Measurements from ENCODE around the gene MAD1L1. TPM values are rescaled to one million over a fixed set of nuclear protein-coding genes. Genes with fewer than 3 reads are reported as not detected.

MAD1L1 gene
- total and polyA plus RNA-seq, 2 of the 13 experiments (the other 11 are each of a cell fraction or from before 2014, with no cell fraction given), result 17.4 to 64.7 TPM

DNA sequence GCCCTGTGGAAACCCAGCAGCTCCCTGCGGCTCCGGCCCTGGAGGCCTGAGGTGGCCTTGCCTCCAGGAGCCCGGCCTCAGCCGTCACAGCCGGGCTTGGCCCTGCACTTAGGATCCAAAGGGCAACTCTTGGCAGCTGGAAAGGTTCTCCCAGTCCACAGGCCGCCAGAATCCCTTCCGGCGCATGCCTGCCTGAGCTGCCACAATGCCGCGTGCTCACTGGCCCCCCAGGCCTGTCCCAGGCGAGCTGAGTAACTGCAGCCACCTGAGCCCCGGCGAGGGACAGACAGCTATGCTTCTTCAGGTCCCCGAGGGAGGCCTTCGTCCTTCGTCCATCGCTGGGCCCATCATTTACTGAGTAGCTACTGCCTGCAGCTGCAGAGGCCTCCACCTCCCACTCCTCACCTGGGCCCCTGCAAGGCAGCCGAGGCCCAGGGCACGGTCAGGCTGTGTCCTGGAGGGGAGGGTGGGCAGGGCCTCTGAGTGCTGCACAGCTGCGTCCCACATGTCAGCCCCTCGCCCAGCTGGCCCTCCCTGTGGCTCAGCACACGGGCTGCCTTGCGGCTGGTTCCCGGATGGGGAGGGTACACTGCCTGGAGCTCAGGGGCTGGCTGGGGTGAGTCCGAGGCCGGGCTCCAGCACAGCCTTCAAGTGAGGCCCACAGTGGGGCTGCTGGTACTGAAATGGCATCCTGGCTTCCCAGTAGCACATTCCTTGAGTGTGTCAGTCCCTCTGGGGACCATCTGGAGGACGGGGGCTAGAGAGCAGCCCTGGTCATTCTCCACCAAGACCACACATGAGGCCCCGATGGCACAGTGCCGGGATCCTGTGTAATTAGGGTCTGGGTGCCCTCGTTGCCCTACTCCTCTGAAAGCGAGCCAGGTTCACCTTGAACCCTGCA, 390.2 kb downstream of the MAD1L1 start (continued):
- TF ChIP-seq ZNF777 (CRISPR knock-in tag; IDR thresholded peaks at IDR 0.05) (no peak), GATA4 (IDR thresholded peaks at IDR 0.05; ENCODE audit: borderline replicate concordance, low read depth) (no peak), NFIC (IDR thresholded peaks at IDR 0.05; ENCODE audit: low read length) (no peak), GTF3A (CRISPR knock-in tag; conservative IDR thresholded peaks at IDR 0.05) (no peak), SIX1 (CRISPR knock-in tag; IDR thresholded peaks at IDR 0.05; ENCODE audit: borderline replicate concordance) (no peak), TARDBP (CRISPR knock-in tag; IDR thresholded peaks at IDR 0.05) (peak; percentile 17; the same call in 1 of the 2 replicates), ARNTL (CRISPR knock-in tag; IDR thresholded peaks at IDR 0.05) (no peak), SPEN (CRISPR knock-in tag; IDR thresholded peaks at IDR 0.05; ENCODE audit: low read depth) (peak; percentile 56; the same call in 1 of the 2 replicates), ZNF550 (CRISPR knock-in tag; IDR thresholded peaks at IDR 0.05; ENCODE audit: borderline replicate concordance) (no peak), CBFB (CRISPR knock-in tag; IDR thresholded peaks at IDR 0.05) (no peak), NFKB2 (CRISPR knock-in tag; IDR thresholded peaks at IDR 0.05; ENCODE audit: borderline replicate concordance) (no peak), ISX (CRISPR knock-in tag; conservative IDR thresholded peaks at IDR 0.05) (no peak), SNAI1 (CRISPR knock-in tag; IDR thresholded peaks at IDR 0.05; ENCODE audit: borderline replicate concordance) (no peak), RORA (CRISPR knock-in tag; IDR thresholded peaks at IDR 0.05) (no peak), ZNF296 (CRISPR knock-in tag; conservative IDR thresholded peaks at IDR 0.05) (no peak), RCOR2 (CRISPR knock-in tag; IDR thresholded peaks at IDR 0.05) (no peak), ZNF234 (CRISPR knock-in tag; conservative IDR thresholded peaks at IDR 0.05) (0 out of 2 replicates have a peak, but pooled peaks have one; percentile 17), NFRKB (IDR thresholded peaks at IDR 0.05) (no peak), GFI1 (CRISPR knock-in tag; IDR thresholded peaks at IDR 0.05; ENCODE audit: borderline replicate concordance) (no peak)
- TF ChIP-seq, protein P1, sequence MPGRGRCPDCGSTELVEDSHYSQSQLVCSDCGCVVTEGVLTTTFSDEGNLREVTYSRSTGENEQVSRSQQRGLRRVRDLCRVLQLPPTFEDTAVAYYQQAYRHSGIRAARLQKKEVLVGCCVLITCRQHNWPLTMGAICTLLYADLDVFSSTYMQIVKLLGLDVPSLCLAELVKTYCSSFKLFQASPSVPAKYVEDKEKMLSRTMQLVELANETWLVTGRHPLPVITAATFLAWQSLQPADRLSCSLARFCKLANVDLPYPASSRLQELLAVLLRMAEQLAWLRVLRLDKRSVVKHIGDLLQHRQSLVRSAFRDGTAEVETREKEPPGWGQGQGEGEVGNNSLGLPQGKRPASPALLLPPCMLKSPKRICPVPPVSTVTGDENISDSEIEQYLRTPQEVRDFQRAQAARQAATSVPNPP (CRISPR knock-in tag; IDR thresholded peaks at IDR 0.05), result no peak
- TF ChIP-seq, protein P2, sequence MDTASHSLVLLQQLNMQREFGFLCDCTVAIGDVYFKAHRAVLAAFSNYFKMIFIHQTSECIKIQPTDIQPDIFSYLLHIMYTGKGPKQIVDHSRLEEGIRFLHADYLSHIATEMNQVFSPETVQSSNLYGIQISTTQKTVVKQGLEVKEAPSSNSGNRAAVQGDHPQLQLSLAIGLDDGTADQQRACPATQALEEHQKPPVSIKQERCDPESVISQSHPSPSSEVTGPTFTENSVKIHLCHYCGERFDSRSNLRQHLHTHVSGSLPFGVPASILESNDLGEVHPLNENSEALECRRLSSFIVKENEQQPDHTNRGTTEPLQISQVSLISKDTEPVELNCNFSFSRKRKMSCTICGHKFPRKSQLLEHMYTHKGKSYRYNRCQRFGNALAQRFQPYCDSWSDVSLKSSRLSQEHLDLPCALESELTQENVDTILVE (CRISPR knock-in tag; IDR thresholded peaks at IDR 0.05), result no peak
- TF ChIP-seq, protein P3, sequence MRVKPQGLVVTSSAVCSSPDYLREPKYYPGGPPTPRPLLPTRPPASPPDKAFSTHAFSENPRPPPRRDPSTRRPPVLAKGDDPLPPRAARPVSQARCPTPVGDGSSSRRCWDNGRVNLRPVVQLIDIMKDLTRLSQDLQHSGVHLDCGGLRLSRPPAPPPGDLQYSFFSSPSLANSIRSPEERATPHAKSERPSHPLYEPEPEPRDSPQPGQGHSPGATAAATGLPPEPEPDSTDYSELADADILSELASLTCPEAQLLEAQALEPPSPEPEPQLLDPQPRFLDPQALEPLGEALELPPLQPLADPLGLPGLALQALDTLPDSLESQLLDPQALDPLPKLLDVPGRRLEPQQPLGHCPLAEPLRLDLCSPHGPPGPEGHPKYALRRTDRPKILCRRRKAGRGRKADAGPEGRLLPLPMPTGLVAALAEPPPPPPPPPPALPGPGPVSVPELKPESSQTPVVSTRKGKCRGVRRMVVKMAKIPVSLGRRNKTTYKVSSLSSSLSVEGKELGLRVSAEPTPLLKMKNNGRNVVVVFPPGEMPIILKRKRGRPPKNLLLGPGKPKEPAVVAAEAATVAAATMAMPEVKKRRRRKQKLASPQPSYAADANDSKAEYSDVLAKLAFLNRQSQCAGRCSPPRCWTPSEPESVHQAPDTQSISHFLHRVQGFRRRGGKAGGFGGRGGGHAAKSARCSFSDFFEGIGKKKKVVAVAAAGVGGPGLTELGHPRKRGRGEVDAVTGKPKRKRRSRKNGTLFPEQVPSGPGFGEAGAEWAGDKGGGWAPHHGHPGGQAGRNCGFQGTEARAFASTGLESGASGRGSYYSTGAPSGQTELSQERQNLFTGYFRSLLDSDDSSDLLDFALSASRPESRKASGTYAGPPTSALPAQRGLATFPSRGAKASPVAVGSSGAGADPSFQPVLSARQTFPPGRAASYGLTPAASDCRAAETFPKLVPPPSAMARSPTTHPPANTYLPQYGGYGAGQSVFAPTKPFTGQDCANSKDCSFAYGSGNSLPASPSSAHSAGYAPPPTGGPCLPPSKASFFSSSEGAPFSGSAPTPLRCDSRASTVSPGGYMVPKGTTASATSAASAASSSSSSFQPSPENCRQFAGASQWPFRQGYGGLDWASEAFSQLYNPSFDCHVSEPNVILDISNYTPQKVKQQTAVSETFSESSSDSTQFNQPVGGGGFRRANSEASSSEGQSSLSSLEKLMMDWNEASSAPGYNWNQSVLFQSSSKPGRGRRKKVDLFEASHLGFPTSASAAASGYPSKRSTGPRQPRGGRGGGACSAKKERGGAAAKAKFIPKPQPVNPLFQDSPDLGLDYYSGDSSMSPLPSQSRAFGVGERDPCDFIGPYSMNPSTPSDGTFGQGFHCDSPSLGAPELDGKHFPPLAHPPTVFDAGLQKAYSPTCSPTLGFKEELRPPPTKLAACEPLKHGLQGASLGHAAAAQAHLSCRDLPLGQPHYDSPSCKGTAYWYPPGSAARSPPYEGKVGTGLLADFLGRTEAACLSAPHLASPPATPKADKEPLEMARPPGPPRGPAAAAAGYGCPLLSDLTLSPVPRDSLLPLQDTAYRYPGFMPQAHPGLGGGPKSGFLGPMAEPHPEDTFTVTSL (CRISPR knock-in tag; IDR thresholded peaks at IDR 0.05; ENCODE audit: borderline replicate concordance), result no peak

Data from HepG2 (cell line).